ENCODE results near the gene PSMA6. TPM values are rescaled to one million over a fixed set of nuclear protein-coding genes. Genes with fewer than 3 reads are reported as not detected.

The PSMA6 gene
- total and polyA plus RNA-seq, 2 of the 8 experiments (the other 6 are each of a cell fraction or from before 2014, with no cell fraction given): 180 to 238 TPM

GRCh38 chr14:35289623-35290022 is 2.6 kb upstream of the PSMA6 start:
- Histone ChIP-seq H3K4me1 (replicated peaks in 1 of 4; ENCODE audit: control insufficient read depth in 3 of 4, insufficient read depth in 4 of 4, low read length in 3 of 4) (no peaks in the 10 kb centered on the region), H3K23ac (ENCODE audit: insufficient read length) (no peak overlapping the region), H3K4ac (replicated peaks; ENCODE audit: insufficient read length, low read depth, low read length) (no peak overlapping the region), H2BK15ac (ENCODE audit: low read length) (no peak overlapping the region), H4K91ac (replicated peaks; ENCODE audit: insufficient read length, low read length) (no peak overlapping the region), H3K79me1 (ENCODE audit: low read depth, low read length) (no peaks in the 10 kb centered on the region; the same call in 1 of the 2 replicates), H4K8ac (ENCODE audit: extremely low read depth, insufficient read depth, low read length) (no peak overlapping the region), H3K79me2 (ENCODE audit: control insufficient read depth in 1 of 2, insufficient read depth in 2 of 2, low read length in 2 of 2) (peaks cover 19 to 24% of the 10 kb centered on the region in 2 experiments), H3K36me3 (ENCODE audit: control insufficient read depth in 2 of 4, insufficient read depth in 4 of 4, low read length in 3 of 4) (peaks cover 0 to 4% (median 0%) of the 10 kb centered on the region in 4 experiments; a peak in 1 of 8 replicates), H3K56ac (replicated peaks; ENCODE audit: insufficient read length, low read depth, low read length) (no peak overlapping the region), H2AK5ac (ENCODE audit: low read depth, low read length) (no peak overlapping the region), H3K4me2 (ENCODE audit: insufficient read depth in 1 of 2, low read depth in 2 of 2, low read length in 2 of 2) (no peak overlapping the region), H3K9me3 (ENCODE audit: insufficient read depth in 2 of 2, low read depth in 1 of 2, low read length in 1 of 2) (no peaks in the 10 kb centered on the region), H4K5ac (ENCODE audit: insufficient read length, low read depth, low read length) (no peak overlapping the region), H2BK20ac (ENCODE audit: low read length) (no peak overlapping the region), H2AFZ (ENCODE audit: low read length) (no peak overlapping the region), H4K20me1 (replicated peaks in 1 of 2; ENCODE audit: control insufficient read depth in 1 of 2, insufficient read depth in 2 of 2, low read length in 2 of 2) (peaks cover 0 to 2% of the 10 kb centered on the region in 2 experiments), H2BK5ac (ENCODE audit: low read depth, low read length) (no peak overlapping the region), H3K27ac (ENCODE audit: low read depth, low read length) (no peak overlapping the region), H2BK12ac (ENCODE audit: low read depth, low read length) (no peak overlapping the region), H2BK120ac (replicated peaks; ENCODE audit: low read depth, low read length) (no peak overlapping the region), H3K9ac (replicated peaks in 1 of 4; ENCODE audit: extremely low read depth in 1 of 4, low read depth in 3 of 4, low read length in 3 of 4) (no peak overlapping the region), H3K4me3 (ENCODE audit: extremely low read depth in 1 of 4, insufficient read depth in 2 of 4, low read depth in 3 of 4, low read length in 4 of 4) (no peak overlapping the region), H3K18ac (ENCODE audit: extremely low read depth, low read length) (no peak overlapping the region), H3K27me3 (replicated peaks in 1 of 4; ENCODE audit: control insufficient read depth in 3 of 4, extremely low read depth in 1 of 4, insufficient read depth in 3 of 4, low read length in 3 of 4) (no peaks in the 10 kb centered on the region), H3K23me2 (ENCODE audit: low read depth, low read length) (peaks cover 6% of the 10 kb centered on the region), H3K14ac (ENCODE audit: insufficient read length) (no peak overlapping the region)
- CTCF ChIA-PET (ENCODE audit: partially characterized antibody): interaction anchor here (0.7 to 1.0 kb wide), 2 partner anchors 123 to 171 kb away, joined by 3 to 4 read pairs; no protein-coding TSS in a partner anchor
- DNase-seq (ENCODE audit: low read depth in 1 of 2, low spot score in 2 of 2): no peak
- 86% methylated on average over 2 of the region's 3 CpGs; no CpG with 5 or more reads in 1 of the 2 experiments for whole genome bisulfite sequencing, 2 experiments (ENCODE audit: extremely low coverage in 1 of 2, insufficient coverage in 1 of 2, insufficient read length in 1 of 2, insufficient replicate concordance in 2 of 2, low coverage in 1 of 2, low lambda C conversion rate in 2 of 2, missing lambda C conversion rate in 1 of 2)
- POLR2A ChIA-PET (ENCODE audit: partially characterized antibody): interaction anchor here (1.8 kb wide), 1 partner anchor 114 kb away, joined by 3 read pairs; no protein-coding TSS in a partner anchor
- no peak for FAIRE-seq
- TF ChIP-seq RFX5 (IDR thresholded peaks at IDR 0.05; ENCODE audit: borderline replicate concordance, low read depth, low read length) (no peak), KDM5A (IDR thresholded peaks at IDR 0.05; ENCODE audit: low read length) (no peak), EZH2 (IDR thresholded peaks at IDR 0.05; ENCODE audit: low read depth, low read length, severe bottlenecking) (no peak), ASH2L (IDR thresholded peaks at IDR 0.05; ENCODE audit: low read length) (no peak), MAX (IDR thresholded peaks at IDR 0.05) (no peak)
